Measurements from ENCODE around the gene GNA12. TPM values are rescaled to one million over a fixed set of nuclear protein-coding genes. Genes with fewer than 3 reads are reported as not detected.
"Not testable (repeated sequence)": the region's sequence is repeated elsewhere in the genome, so short reads cannot be mapped to it uniquely, and the experiment has no call there.

GNA12 gene
- total RNA-seq, 1 experiment from 2014 or later = 63.8 TPM

DNA sequence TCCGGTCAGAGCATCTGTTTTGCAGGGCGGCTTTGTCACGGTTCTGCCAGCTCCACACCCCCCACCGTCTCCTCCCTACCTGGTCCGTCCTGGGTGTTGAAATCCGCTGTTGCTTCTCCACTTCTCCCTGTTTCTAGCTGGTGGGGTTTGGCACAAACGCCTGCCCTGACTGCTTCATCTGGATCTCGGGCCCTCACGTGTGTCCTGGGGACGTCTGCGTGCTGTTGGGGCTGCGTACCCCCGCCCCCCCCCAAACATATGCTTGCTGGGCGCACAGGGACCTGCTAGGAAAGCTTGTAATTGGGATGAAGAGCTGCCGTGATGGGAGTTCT lies 144.9 kb downstream of the GNA12 start:
- Mint-ChIP-seq H3K27me3 (ENCODE audit: insufficient read depth, unreplicated experiment) (no peaks in the 10 kb centered on the region), H3K36me3 (ENCODE audit: insufficient read depth, unreplicated experiment) (no peaks in the 10 kb centered on the region), H3K4me3 (ENCODE audit: unreplicated experiment) (no peak overlapping the region), H3K9me3 (ENCODE audit: unreplicated experiment) (no peaks in the 10 kb centered on the region), H3K4me1 (ENCODE audit: low read depth, unreplicated experiment) (no peaks in the 10 kb centered on the region), H3K27ac (ENCODE audit: unreplicated experiment) (no peak overlapping the region)
- Histone ChIP-seq H3K9me3 (no peaks in the 10 kb centered on the region), H3K36me3 (ENCODE audit: control insufficient read depth, insufficient read depth, low read length) (no peaks in the 10 kb centered on the region), H3K4me3 (ENCODE audit: low read depth, low read length) (no peak overlapping the region), H3K27me3 (replicated peaks; ENCODE audit: control insufficient read depth, insufficient read depth, low read length) (no peaks in the 10 kb centered on the region), H3K4me1 (no peaks in the 10 kb centered on the region)
- ChIA-PET POLR2A (no interaction called here), CTCF (no interaction called here)
- intact Hi-C loops (cut with micrococcal nuclease; ENCODE audit: unreplicated experiment) = no loop called here
- DNase-seq = no peak
- BruUV-seq (replicated peaks) = no TSS peak
- no peak for TF ChIP-seq CTCF (IDR thresholded peaks at IDR 0.05; ENCODE audit: insufficient read depth in 1 of 2, low read depth in 1 of 2, low read length in 1 of 2, severe bottlenecking in 1 of 2, unreplicated experiment in 1 of 2)

DNA sequence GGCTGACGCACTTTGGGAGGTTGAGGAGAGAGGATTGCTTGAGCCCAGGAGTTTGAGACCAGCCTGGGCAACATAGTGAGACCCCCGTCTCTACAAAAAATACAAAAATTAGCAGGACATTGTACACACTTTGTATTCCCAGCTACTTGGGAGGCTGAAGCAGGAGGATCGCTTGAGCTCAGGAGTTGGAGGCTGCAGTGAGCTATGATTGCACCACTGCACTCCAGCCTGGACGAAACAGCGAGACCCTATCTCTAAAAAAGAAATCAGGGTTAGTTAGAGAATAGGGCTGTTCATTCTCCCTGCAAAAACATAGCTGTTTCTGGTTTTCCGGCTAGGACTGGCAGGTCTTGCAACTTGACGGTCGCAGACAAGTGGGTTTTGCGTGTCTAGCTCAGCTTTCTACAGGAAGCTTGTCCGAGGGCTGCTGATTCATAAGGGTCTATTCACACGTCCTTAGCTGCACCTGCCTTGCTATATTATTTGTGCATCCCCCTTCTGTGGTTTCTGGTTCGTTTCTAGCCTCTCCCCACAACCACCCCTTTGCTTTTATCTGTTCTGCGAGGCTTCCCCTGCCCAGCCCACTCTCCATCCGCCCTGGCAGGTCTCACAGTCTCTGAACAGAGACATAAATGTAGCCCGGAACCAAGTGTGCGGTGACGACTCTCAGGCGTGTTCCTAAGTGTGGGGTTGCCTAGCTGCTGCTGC lies 145.4 kb downstream of the GNA12 start:
- TF ChIP-seq CTCF (IDR thresholded peaks at IDR 0.05; ENCODE audit: insufficient read depth in 1 of 2, low read depth in 1 of 2, low read length in 1 of 2, severe bottlenecking in 1 of 2, unreplicated experiment in 1 of 2) = no peak
- Histone ChIP-seq H3K4me1 (no peaks in the 10 kb centered on the region), H3K4me3 (ENCODE audit: low read depth, low read length) (no peak overlapping the region), H3K9me3 (no peaks in the 10 kb centered on the region), H3K36me3 (ENCODE audit: control insufficient read depth, insufficient read depth, low read length) (no peaks in the 10 kb centered on the region), H3K27me3 (replicated peaks; ENCODE audit: control insufficient read depth, insufficient read depth, low read length) (no peaks in the 10 kb centered on the region)
- no TSS peak for BruUV-seq (replicated peaks)
- Mint-ChIP-seq H3K36me3 (ENCODE audit: insufficient read depth, unreplicated experiment) (no peaks in the 10 kb centered on the region), H3K27me3 (ENCODE audit: insufficient read depth, unreplicated experiment) (no peaks in the 10 kb centered on the region), H3K4me3 (ENCODE audit: unreplicated experiment) (no peak overlapping the region), H3K9me3 (ENCODE audit: unreplicated experiment) (no peaks in the 10 kb centered on the region), H3K27ac (ENCODE audit: unreplicated experiment) (no peak overlapping the region), H3K4me1 (ENCODE audit: low read depth, unreplicated experiment) (no peaks in the 10 kb centered on the region)
- ChIA-PET CTCF (no interaction called here), POLR2A (no interaction called here)
- intact Hi-C loops (cut with micrococcal nuclease; ENCODE audit: unreplicated experiment) = no loop called here
- DNase-seq = no peak

DNA sequence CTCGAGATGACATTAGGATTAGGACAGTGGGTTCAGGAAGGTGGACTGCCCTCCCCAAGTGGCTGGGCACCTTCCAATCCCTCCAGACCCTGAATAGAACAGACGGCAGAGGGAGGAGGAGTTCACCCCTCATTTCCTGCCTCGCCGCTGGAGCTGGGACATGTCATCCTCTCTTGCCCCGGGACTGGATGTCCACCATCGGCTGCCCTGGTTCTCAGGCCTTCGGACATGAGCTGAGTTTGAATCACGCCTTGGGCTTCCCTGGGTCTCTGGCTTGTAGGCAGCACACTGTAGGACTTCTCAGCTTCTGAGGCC lies 150.0 kb downstream of the GNA12 start:
- POLR2A ChIA-PET; H3K9me3 Mint-ChIP-seq (ENCODE audit: unreplicated experiment); BruUV-seq (replicated peaks); H3K27me3 ChIP-seq (replicated peaks; ENCODE audit: control insufficient read depth, insufficient read depth, low read length); DNase-seq; H3K27me3 Mint-ChIP-seq (ENCODE audit: insufficient read depth, unreplicated experiment); H3K9me3 ChIP-seq; intact Hi-C loops (cut with micrococcal nuclease; ENCODE audit: unreplicated experiment); H3K36me3 Mint-ChIP-seq (ENCODE audit: insufficient read depth, unreplicated experiment); CTCF ChIA-PET; H3K4me1 ChIP-seq; H3K4me3 Mint-ChIP-seq (ENCODE audit: unreplicated experiment); H3K36me3 ChIP-seq (ENCODE audit: control insufficient read depth, insufficient read depth, low read length); H3K27ac Mint-ChIP-seq (ENCODE audit: unreplicated experiment); H3K4me1 Mint-ChIP-seq (ENCODE audit: low read depth, unreplicated experiment); H3K4me3 ChIP-seq (ENCODE audit: low read depth, low read length): not testable (repeated sequence)

DNA sequence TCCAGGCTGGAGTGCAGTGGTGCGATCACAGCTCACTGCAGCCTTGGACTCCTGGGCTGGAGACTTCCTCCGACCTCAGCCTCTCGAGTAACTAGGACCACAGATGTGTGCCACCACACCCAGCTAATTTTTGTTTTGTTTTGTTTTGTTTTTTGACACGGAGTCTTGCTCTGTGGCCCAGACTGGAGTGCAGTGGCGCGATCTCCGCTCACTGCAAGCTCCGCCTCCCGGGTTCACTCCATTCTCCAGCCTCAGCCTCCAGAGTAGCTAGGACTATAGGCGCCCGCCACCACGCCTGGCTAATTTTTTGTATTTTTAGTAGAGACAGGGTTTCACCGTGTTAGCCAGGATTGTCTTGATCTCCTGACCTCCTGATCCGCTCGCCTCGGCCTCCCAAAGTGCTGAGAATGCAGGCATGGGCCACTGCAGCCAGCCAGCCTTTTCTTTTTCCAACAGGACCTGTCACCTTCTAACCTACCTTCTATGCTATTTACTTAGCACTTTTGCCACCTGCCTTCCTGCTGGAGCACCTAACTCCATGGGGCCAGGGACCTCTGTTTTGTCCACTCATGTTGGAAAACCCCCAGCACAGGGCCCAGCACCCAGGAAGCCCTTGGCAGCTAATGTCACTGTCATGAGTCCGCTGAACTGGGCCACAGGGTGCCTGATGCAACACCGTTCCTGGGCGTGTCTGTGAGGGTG lies 150.5 kb downstream of the GNA12 start:
- CTCF ChIA-PET = interaction anchor here (2.1 kb wide), 1 partner anchor 12 kb away, joined by 6 read pairs; no protein-coding TSS in a partner anchor
- H3K27me3 Mint-ChIP-seq (ENCODE audit: insufficient read depth, unreplicated experiment); intact Hi-C loops (cut with micrococcal nuclease; ENCODE audit: unreplicated experiment): not testable (repeated sequence)

More for the DNA sequence above, 150.5 kb downstream of the GNA12 start:
- BruUV-seq (replicated peaks); H3K9me3 ChIP-seq; H3K4me3 ChIP-seq (ENCODE audit: low read depth, low read length); H3K4me3 Mint-ChIP-seq (ENCODE audit: unreplicated experiment); H3K27ac Mint-ChIP-seq (ENCODE audit: unreplicated experiment); DNase-seq; H3K36me3 ChIP-seq (ENCODE audit: control insufficient read depth, insufficient read depth, low read length); H3K36me3 Mint-ChIP-seq (ENCODE audit: insufficient read depth, unreplicated experiment); H3K9me3 Mint-ChIP-seq (ENCODE audit: unreplicated experiment); H3K27me3 ChIP-seq (replicated peaks; ENCODE audit: control insufficient read depth, insufficient read depth, low read length); H3K4me1 Mint-ChIP-seq (ENCODE audit: low read depth, unreplicated experiment); H3K4me1 ChIP-seq; POLR2A ChIA-PET: not testable (repeated sequence)
